ENCODE results near the gene MSL2.
"Not testable (repeated sequence)": the region's sequence is repeated elsewhere in the genome, so short reads cannot be mapped to it uniquely, and the experiment has no call there.

MSL2 gene

GRCh38 chr3:136141891-136142290 lies 54.2 kb downstream of the MSL2 start:
- no peak for DNase-seq

- no peak for DNase-seq
Observed at GRCh38 chr3:136141291-136141785, 54.8 kb downstream of the MSL2 start.

GRCh38 chr3:136136454-136136853 lies 59.7 kb downstream of the MSL2 start:
- DNase-seq: no peak

GRCh38 chr3:136135039-136135802 lies 60.9 kb downstream of the MSL2 start:
- DNase-seq: no peak

- no peak for DNase-seq
Observed at GRCh38 chr3:136134091-136134490, 62.0 kb downstream of the MSL2 start.

GRCh38 chr3:136131647-136132046 lies 64.5 kb downstream of the MSL2 start:
- DNase-seq: not testable (repeated sequence)

GRCh38 chr3:136122006-136122405 lies 74.1 kb downstream of the MSL2 start:
- no peak for DNase-seq

- no peak for DNase-seq
Observed at GRCh38 chr3:136120373-136121348, 75.5 kb downstream of the MSL2 start.

- DNase-seq: not testable (repeated sequence)
Observed at GRCh38 chr3:136119783-136120182, 76.4 kb downstream of the MSL2 start.

- not testable (repeated sequence) for DNase-seq
Observed at GRCh38 chr3:136119332-136119731, 76.8 kb downstream of the MSL2 start.

- DNase-seq: no peak
Observed at GRCh38 chr3:136114421-136114820, 81.7 kb downstream of the MSL2 start.

GRCh38 chr3:136110481-136110880 lies 85.7 kb downstream of the MSL2 start:
- DNase-seq: no peak

- no peak for DNase-seq
Observed at GRCh38 chr3:136109499-136109898, 86.6 kb downstream of the MSL2 start.

GRCh38 chr3:136106101-136106500 lies 90.0 kb downstream of the MSL2 start:
- no peak for DNase-seq

GRCh38 chr3:136105044-136105443 lies 91.1 kb downstream of the MSL2 start:
- no peak for DNase-seq

Measured in activated CD4-positive, alpha-beta T cell treated with anti-CD3 and anti-CD28 coated beads for 4 hours (primary cell).